Measurements from ENCODE around the gene BNC2. TPM values are rescaled to one million over a fixed set of nuclear protein-coding genes. Genes with fewer than 3 reads are reported as not detected.

Gene BNC2
- total RNA-seq, 6 experiments from 2014 or later, result 19.0 to 28.7 (median 25.4) TPM

DNA sequence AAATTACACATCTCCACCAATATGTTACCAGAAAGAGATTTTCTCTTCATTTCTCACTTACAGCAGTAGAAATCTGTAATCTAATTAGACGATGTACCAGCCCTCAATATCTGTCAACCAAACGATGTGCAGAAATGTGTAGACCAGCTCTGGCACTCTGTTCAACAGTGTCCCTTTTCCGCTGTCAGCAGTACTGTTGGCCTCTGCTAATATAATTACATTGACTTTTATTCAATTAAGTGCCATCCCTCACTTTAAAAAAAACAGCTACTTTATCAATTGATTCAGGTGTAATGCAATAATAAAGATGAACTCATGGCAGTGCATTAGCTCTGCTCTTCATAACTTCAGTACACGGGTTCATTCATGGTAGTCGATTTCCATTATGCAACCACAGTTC, 448.4 kb downstream of the BNC2 start:
- H3K4me1 Mint-ChIP-seq (ENCODE audit: low read depth), result peaks cover 52% of the 10 kb centered on the region
- H3K4me3 Mint-ChIP-seq, result no peak overlapping the region
- TF ChIP-seq, protein P1, sequence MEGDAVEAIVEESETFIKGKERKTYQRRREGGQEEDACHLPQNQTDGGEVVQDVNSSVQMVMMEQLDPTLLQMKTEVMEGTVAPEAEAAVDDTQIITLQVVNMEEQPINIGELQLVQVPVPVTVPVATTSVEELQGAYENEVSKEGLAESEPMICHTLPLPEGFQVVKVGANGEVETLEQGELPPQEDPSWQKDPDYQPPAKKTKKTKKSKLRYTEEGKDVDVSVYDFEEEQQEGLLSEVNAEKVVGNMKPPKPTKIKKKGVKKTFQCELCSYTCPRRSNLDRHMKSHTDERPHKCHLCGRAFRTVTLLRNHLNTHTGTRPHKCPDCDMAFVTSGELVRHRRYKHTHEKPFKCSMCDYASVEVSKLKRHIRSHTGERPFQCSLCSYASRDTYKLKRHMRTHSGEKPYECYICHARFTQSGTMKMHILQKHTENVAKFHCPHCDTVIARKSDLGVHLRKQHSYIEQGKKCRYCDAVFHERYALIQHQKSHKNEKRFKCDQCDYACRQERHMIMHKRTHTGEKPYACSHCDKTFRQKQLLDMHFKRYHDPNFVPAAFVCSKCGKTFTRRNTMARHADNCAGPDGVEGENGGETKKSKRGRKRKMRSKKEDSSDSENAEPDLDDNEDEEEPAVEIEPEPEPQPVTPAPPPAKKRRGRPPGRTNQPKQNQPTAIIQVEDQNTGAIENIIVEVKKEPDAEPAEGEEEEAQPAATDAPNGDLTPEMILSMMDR (IDR thresholded peaks at IDR 0.05), result no peak

DNA sequence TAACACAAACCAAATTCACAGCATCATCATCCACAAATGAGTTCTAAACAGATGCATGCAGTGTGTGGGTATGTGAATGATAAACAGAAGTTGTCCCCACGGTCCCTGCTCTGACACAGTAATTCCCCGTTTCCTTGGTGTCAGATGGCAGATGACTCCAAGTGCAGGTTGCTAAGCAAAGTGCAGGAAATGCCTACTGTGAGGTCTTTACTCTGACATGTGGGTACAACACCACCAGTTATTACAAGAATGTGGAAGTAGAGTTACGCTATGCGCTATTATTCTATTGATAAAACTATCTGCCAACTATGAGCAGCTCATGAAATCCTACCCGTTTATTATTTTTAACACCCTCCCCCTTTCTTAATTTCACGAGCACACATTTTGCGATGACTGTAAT, 448.9 kb downstream of the BNC2 start:
- Mint-ChIP-seq H3K36me3 (ENCODE audit: low read depth) (peaks cover 49% of the 10 kb centered on the region), H3K4me3 (no peak overlapping the region), H3K27me3 (ENCODE audit: insufficient read depth) (peaks cover 6% of the 10 kb centered on the region; the same call in 1 of the 2 replicates), H3K27ac (no peak overlapping the region), H3K4me1 (ENCODE audit: low read depth) (peaks cover 53% of the 10 kb centered on the region), H3K9me3 (no peaks in the 10 kb centered on the region)
- TF ChIP-seq, protein P1 (IDR thresholded peaks at IDR 0.05), result no peak
- DNase-seq, result no peak

More for the DNA sequence above, 448.4 kb downstream of the BNC2 start:
- Mint-ChIP-seq H3K27ac (no peak overlapping the region), H3K27me3 (ENCODE audit: insufficient read depth) (peaks cover 6% of the 10 kb centered on the region; the same call in 1 of the 2 replicates), H3K9me3 (no peaks in the 10 kb centered on the region), H3K36me3 (ENCODE audit: low read depth) (peaks cover 49% of the 10 kb centered on the region)
- DNase-seq, result no peak

DNA sequence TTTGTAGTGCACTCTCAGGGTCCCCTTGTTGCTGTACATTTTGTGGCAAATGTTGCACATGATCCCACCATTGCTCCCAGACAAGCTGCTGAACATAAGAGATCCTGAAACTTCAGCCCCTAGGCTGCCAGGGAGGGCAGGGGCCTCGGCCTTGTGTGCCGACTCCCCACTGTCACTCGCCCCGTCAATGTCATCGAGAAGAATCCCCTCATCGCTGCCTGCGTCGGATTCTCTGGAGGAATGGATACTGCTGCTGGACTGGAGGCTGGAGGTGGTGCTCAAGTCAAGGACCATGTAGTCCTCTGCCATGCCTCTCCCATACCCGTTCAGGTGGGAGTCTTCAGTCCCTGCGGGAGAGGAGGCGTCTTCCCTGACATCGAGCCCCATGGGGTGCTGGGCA, 451.3 kb downstream of the BNC2 start:
- no peak overlapping the region for H3K27ac Mint-ChIP-seq
- no peaks in the 10 kb centered on the region for H3K9me3 Mint-ChIP-seq
- H3K27me3 Mint-ChIP-seq (ENCODE audit: insufficient read depth), result peaks cover 6% of the 10 kb centered on the region; the same call in 1 of the 2 replicates
- peaks cover 41% of the 10 kb centered on the region for H3K36me3 Mint-ChIP-seq (ENCODE audit: low read depth)
- no peak overlapping the region for H3K4me3 Mint-ChIP-seq
- TF ChIP-seq, protein P1 (IDR thresholded peaks at IDR 0.05), result no peak
- DNase-seq, result no peak
- peaks cover 52% of the 10 kb centered on the region for H3K4me1 Mint-ChIP-seq (ENCODE audit: low read depth)

DNA sequence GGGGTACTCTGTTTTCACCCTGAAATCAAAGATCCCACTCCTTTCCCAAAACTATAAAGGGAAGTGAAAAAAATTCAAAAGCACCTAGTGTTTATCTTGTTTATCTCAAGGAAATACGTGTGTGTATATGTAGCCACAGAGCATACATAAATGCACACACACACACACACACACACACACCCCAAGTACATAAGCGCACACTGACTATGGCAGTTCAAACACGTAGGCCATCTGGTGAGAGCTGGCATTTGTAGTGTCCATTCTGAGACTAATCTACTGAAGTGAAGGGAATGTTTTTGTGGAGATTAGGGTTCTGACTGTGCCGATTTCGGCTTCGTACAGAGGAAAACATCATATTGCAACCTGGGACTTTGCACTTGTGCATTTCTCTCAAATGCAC, 451.7 kb downstream of the BNC2 start:
- Mint-ChIP-seq H3K4me3 (no peak overlapping the region), H3K4me1 (ENCODE audit: low read depth) (peaks cover 56% of the 10 kb centered on the region), H3K27me3 (ENCODE audit: insufficient read depth) (peaks cover 6% of the 10 kb centered on the region; the same call in 1 of the 2 replicates), H3K36me3 (ENCODE audit: low read depth) (peaks cover 40% of the 10 kb centered on the region), H3K27ac (no peak overlapping the region), H3K9me3 (no peaks in the 10 kb centered on the region)
- TF ChIP-seq, protein P1 (IDR thresholded peaks at IDR 0.05), result no peak
- DNase-seq, result no peak

DNA sequence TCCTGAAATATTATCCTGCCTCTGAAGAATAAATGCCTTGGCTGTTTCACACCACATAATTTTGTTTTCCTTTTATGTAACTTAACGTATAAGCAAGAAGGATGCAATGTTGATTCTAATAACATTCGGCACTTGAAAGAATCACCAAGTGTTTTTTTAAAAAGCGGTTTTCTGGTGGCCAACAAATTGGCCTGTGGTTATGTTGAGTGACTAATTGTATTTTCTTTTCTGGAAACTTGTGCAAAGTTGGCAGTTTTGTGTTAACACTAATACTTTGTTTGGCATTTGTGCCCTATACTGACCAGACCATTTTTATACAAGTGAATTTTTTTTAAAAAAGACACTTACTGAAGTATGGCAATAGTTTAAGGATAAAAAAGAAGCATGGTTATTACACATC, 452.7 kb downstream of the BNC2 start:
- Mint-ChIP-seq H3K4me3 (peak overlapping the region; percentile 79), H3K4me1 (ENCODE audit: low read depth) (peaks cover 65% of the 10 kb centered on the region), H3K36me3 (ENCODE audit: low read depth) (peaks cover 31% of the 10 kb centered on the region), H3K27ac (peak overlapping the region; percentile 80), H3K9me3 (no peaks in the 10 kb centered on the region), H3K27me3 (ENCODE audit: insufficient read depth) (peaks cover 6% of the 10 kb centered on the region; the same call in 1 of the 2 replicates)
- DNase-seq, result peak; percentile 7
- TF ChIP-seq, protein P1 (IDR thresholded peaks at IDR 0.05), result no peak

DNA sequence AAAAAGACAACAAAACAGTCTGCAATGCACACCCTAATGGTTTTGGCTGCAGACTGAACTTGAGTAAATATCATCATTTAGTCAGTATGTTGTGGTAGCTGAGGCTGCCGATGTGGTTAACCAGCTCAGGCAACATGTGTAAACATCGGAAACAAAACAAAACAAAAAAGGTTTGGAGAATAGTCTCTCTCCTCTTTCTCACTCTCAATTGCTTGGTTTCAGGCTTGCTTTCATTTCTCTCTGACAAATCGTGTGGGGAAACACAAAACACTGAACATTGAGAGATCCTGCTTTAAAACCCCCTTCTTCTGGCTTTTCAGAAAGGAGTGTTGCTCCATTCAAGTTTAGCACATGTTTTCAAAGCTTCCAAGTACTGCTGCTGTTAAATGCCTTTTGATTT, 453.3 kb downstream of the BNC2 start:
- peaks cover 6% of the 10 kb centered on the region; the same call in 1 of the 2 replicates for H3K27me3 Mint-ChIP-seq (ENCODE audit: insufficient read depth)
- H3K4me3 Mint-ChIP-seq, result peak overlapping the region; percentile 79
- no peaks in the 10 kb centered on the region for H3K9me3 Mint-ChIP-seq
- H3K36me3 Mint-ChIP-seq (ENCODE audit: low read depth), result peaks cover 25% of the 10 kb centered on the region
- TF ChIP-seq, protein P1 (IDR thresholded peaks at IDR 0.05), result no peak
- peak; percentile 89 for DNase-seq
- H3K4me1 Mint-ChIP-seq (ENCODE audit: low read depth), result peaks cover 71% of the 10 kb centered on the region
- peak overlapping the region; percentile 80 for H3K27ac Mint-ChIP-seq
